A673 (cell line): ENCODE data around the gene IP6K1. TPM values are rescaled to one million over a fixed set of nuclear protein-coding genes. Genes with fewer than 3 reads are reported as not detected.

Experiments used
- BruUV-seq: library from RNA; stranded (reverse); fragments of 400-500 nt; replicated peaks from 2 replicates; lab custom pipeline; 2021; lab: Mats Ljungman, UMichigan
- CTCF ChIA-PET: fragments of 300-600 bp; sonication (Branson Sonifier 250); formaldehyde crosslinking; loops from one replicate; lab custom pipeline; 2022; ENCODE audit warnings: antibody characterized with exemption; lab: Charles Lee
- POLR2A ChIA-PET: fragments of 300-600 bp; sonication (Branson Sonifier 250); formaldehyde crosslinking; loops from one replicate; lab custom pipeline; 2022; ENCODE audit warnings: antibody characterized with exemption; ENCODE audit not compliant: low non-redundant PET; lab: Charles Lee
- DNase-seq: peaks from one replicate; pipeline ENCODE4 v3.0.0-alpha.2; 2015; ENCODE audit warnings: low spot score
- H3K27ac ChIP-seq: fragments of 200-600 bp; sonication (generic); 2 replicates; pipeline ENCODE4 v1.5.1; 2016; ENCODE audit warnings: mixed run types, low read depth, mild to moderate bottlenecking, mixed read lengths, antibody characterized with exemption, low read length; ENCODE audit not compliant: poor library complexity, severe bottlenecking
- H3K27me3 ChIP-seq: fragments of 200-600 bp; sonication (generic); replicated peaks from 2 replicates; pipeline ENCODE4 v1.6.1; 2017; ENCODE audit warnings: mixed run types, low read depth, mild to moderate bottlenecking, mixed read lengths, antibody characterized with exemption, low read length; ENCODE audit not compliant: insufficient read depth, poor library complexity
- H3K36me3 ChIP-seq: fragments of 200-600 bp; sonication (generic); 2 replicates; pipeline ENCODE4 v1.6.1; 2016; ENCODE audit warnings: mixed run types, mild to moderate bottlenecking, mixed read lengths, antibody characterized with exemption, low read length; ENCODE audit not compliant: insufficient read depth, poor library complexity, severe bottlenecking
- H3K4me1 ChIP-seq: fragments of 200-600 bp; sonication (generic); 2 replicates; pipeline ENCODE4 v1.6.1; 2017; ENCODE audit warnings: mixed run types, mild to moderate bottlenecking, mixed read lengths, antibody characterized with exemption, low read length; ENCODE audit not compliant: insufficient read depth, poor library complexity, severe bottlenecking
- H3K4me3 ChIP-seq: fragments of 200-600 bp; sonication (generic); 2 replicates; pipeline ENCODE4 v1.5.1; 2016; ENCODE audit warnings: low read depth, mixed run types, mild to moderate bottlenecking, mixed read lengths, low read length; ENCODE audit not compliant: poor library complexity, severe bottlenecking
- H3K9me3 ChIP-seq: fragments of 200-600 bp; sonication (generic); 2 replicates; pipeline ENCODE4 v1.6.1; 2016; ENCODE audit warnings: mixed run types, low read depth, mild to moderate bottlenecking, mixed read lengths, antibody characterized with exemption, low read length; ENCODE audit not compliant: poor library complexity, severe bottlenecking
- EZH2 ChIP-seq: fragments of 200-600 bp; sonication (generic); IDR thresholded peaks from 2 replicates; pipeline ENCODE4 v1.6.1; 2017; ENCODE audit warnings: borderline replicate concordance, low read depth, mild to moderate bottlenecking, mixed read lengths, antibody characterized with exemption, low read length; ENCODE audit not compliant: poor library complexity, severe bottlenecking
- intact Hi-C: fragments of 100-400 bp; cut with micrococcal nuclease; formaldehyde crosslinking; loops from one replicate; pipeline ENCODE4 v1.10.0; 2022; ENCODE audit not compliant: unreplicated experiment
- total RNA-seq: library from RNA; stranded (reverse); gene quantifications from 2 replicates; pipeline ENCODE4 v1.2.3, GENCODE V29; 2021
- TF ChIP-seq, protein P1 (sequence below): fragments of 300-800, 200-600 bp; sonication (generic); conservative IDR thresholded peaks from 2 replicates; pipeline ENCODE4 v1.5.1; 2017; ENCODE audit warnings: low read depth, mild to moderate bottlenecking, antibody characterized with exemption, low read length, moderate library complexity, mixed read lengths

The IP6K1 gene
- total RNA-seq, 1 experiment from 2014 or later, result 29.0 TPM

DNA sequence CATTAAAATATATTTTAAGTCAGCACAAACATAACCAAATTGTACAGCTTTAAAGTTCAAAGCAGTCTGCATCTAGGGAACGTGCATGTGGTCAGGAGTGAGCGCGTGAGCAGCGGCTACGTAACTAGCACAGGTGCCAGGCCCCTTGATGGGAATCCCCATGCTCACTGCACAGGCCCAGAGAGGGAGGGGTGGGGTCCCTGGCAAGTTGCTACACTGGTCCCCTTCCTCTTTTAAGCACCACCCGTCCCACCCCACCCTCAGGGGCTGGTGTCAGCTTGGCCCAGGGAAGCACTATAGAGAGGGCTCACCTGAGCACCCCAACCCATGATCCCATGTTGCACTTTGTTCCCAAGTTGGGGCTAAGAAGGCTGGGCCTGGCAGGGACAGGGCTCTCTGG, 61.8 kb downstream of the IP6K1 start:
- Histone ChIP-seq H3K9me3 (no peaks in the 10 kb centered on the region), H3K4me3 (peak overlapping the region; percentile 83), H3K36me3 (peaks cover 5% of the 10 kb centered on the region), H3K4me1 (no peaks in the 10 kb centered on the region), H3K27me3 (no peaks in the 10 kb centered on the region), H3K27ac (peak overlapping the region; percentile 85)
- intact Hi-C loops, result loop anchor here (10.0 kb wide), 1 partner anchor 120 kb away; no protein-coding TSS in a partner anchor
- no peak for DNase-seq
- TF ChIP-seq, protein P1, sequence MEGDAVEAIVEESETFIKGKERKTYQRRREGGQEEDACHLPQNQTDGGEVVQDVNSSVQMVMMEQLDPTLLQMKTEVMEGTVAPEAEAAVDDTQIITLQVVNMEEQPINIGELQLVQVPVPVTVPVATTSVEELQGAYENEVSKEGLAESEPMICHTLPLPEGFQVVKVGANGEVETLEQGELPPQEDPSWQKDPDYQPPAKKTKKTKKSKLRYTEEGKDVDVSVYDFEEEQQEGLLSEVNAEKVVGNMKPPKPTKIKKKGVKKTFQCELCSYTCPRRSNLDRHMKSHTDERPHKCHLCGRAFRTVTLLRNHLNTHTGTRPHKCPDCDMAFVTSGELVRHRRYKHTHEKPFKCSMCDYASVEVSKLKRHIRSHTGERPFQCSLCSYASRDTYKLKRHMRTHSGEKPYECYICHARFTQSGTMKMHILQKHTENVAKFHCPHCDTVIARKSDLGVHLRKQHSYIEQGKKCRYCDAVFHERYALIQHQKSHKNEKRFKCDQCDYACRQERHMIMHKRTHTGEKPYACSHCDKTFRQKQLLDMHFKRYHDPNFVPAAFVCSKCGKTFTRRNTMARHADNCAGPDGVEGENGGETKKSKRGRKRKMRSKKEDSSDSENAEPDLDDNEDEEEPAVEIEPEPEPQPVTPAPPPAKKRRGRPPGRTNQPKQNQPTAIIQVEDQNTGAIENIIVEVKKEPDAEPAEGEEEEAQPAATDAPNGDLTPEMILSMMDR, result no peak
- no peak for TF ChIP-seq EZH2
- POLR2A ChIA-PET, result no interaction called here
- CTCF ChIA-PET, result interaction anchor here (1.0 kb wide), 1 partner anchor 185 kb away, joined by 3 read pairs; no protein-coding TSS in a partner anchor
- BruUV-seq, result no TSS peak

DNA sequence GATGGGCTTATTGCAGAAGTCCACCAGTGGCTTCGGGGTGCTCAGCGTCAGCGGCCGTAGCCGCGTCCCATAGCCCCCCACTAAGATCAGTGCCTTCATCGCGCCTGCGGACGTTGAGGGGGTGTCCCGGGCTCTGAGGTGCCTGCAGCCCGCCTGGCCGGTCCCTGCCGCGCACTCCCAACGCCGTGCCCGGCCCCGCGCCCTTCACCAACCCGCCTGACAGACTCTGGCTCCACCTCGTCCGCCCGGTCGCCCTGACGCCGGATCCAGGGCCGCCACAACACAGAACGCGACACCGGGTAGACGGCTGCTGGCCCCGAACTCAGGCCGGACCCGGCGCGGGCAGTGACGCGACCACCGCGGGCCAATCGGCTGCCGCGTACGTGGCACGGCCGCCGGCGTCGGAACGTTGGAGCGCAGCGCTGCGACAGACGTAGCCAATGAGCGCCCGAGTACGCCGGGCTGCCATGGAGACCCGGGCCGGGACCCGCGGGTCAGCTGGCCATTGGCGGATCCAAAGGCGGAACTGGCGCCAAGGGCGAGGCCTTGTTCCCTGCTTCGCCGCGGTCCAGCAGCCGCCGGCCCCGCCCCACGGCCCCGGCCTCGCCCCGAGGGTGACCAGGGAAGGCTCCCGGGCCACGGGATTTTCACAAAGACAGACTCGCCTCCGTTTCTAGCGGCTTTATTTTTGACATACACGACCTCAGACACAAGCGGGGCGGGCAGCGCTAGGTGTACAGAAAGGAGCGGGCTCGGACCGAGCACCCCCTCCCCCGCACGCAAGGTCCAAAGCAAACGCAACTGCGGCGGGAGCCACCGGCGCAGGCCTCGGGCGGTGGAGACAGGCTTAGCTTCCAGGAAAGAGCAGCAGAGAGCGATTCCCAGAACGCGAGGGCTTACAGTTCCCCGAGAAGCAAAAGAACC, 62.5 kb downstream of the IP6K1 start, which contains the start of gene GMPPB:
TSS of gene GMPPB (minus strand) at position 324 of the 924 bp plus-strand sequence. CDS start at position 99, 225 bp downstream.
- TF ChIP-seq EZH2, result no peak
- TF ChIP-seq, protein P1, result no peak
- H3K36me3 ChIP-seq, result peaks cover 5% of the 10 kb centered on the region
- peak; percentile 88 for DNase-seq
- H3K27me3 ChIP-seq, result no peaks in the 10 kb centered on the region
- H3K9me3 ChIP-seq, result no peaks in the 10 kb centered on the region
- peak within 1 kb of the TSS; percentile 83 for H3K4me3 ChIP-seq
- peak within 1 kb of the TSS; percentile 85 for H3K27ac ChIP-seq
- no TSS peak for BruUV-seq
- CTCF ChIA-PET, result interaction anchor here (1.0 kb wide), 1 partner anchor 184 kb away, joined by 3 read pairs; no protein-coding TSS in a partner anchor
- intact Hi-C loops, result loop anchor here (10.0 kb wide), 1 partner anchor 121 kb away; no protein-coding TSS in a partner anchor
- POLR2A ChIA-PET, result no interaction called here
- H3K4me1 ChIP-seq, result no peaks in the 10 kb centered on the region

DNA sequence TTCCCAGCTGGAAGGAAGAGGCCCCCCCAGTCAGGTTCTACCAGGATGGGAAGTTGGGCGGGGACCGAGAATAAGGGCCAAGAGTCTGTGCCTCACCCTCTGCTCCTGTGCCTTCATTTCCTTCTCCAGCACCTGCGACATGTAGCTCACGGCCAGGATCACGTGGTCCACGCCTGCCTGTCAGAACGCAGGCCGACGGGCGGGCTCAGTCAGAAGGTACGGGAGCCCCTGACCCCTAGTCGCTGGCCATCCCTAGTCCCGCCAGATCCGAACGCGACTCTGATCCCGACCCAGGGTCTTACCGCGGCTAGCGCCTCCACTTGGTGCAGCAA, 63.1 kb downstream of the IP6K1 start:
- ChIA-PET POLR2A (no interaction called here), CTCF (no interaction called here)
- DNase-seq, result peak; percentile 15
- H3K27ac ChIP-seq, result peak overlapping the region; percentile 85
- no peaks in the 10 kb centered on the region for H3K27me3 ChIP-seq
- TF ChIP-seq EZH2, result no peak
- TF ChIP-seq, protein P1, result no peak
- H3K36me3 ChIP-seq, result peaks cover 5% of the 10 kb centered on the region
- H3K9me3 ChIP-seq, result no peaks in the 10 kb centered on the region
- peak overlapping the region; percentile 83 for H3K4me3 ChIP-seq
- no peaks in the 10 kb centered on the region for H3K4me1 ChIP-seq
- intact Hi-C loops, result loop anchor here (10.0 kb wide), 1 partner anchor 122 kb away; no protein-coding TSS in a partner anchor
- TSS peak; percentile 36 for BruUV-seq
